Endothelial cell of umbilical vein (primary cell): ENCODE results near the gene PPFIA2. TPM values are rescaled to one million over a fixed set of nuclear protein-coding genes. Genes with fewer than 3 reads are reported as not detected.

Experiments
- BruUV-seq: library from RNA; stranded (reverse); fragments of 400-500 nt; replicated peaks from 2 replicates; lab custom pipeline; 2021; lab: Mats Ljungman, UMichigan
- CTCF ChIA-PET: fragments of 300-600, 350-600 bp; sonication (Branson Sonifier 250); formaldehyde crosslinking; loops from one replicate; lab custom pipeline; 2021; ENCODE audit warnings: antibody characterized with exemption, inconsistent platforms; lab: Charles Lee
- POLR2A ChIA-PET: fragments of 300-600, 350-600 bp; sonication (Branson Sonifier 250); formaldehyde crosslinking; loops from one replicate; lab custom pipeline; 2021; ENCODE audit warnings: antibody characterized with exemption, inconsistent platforms; lab: Charles Lee
- DNase-seq: peaks from one replicate; pipeline ENCODE4 v3.0.0-alpha.2; 2011; ENCODE audit warnings: low read depth, low spot score
- FAIRE-seq: peaks from 2 replicates; lab custom pipeline; 2011; peaks lifted over from hg19 to GRCh38; lab: Jason Lieb, UNC
- H2AFZ ChIP-seq: 2 replicates; pipeline ENCODE4 v1.6.0; 2012; ENCODE audit warnings: low read depth, low read length, control low read depth, inconsistent platforms
- H3K27ac ChIP-seq: 2 replicates; pipeline ENCODE4 v1.5.1; 2011; ENCODE audit warnings: low read depth, mild to moderate bottlenecking, control low read depth, low read length, moderate library complexity; ENCODE audit not compliant: insufficient read depth
- H3K27me3 ChIP-seq, 2 experiments: 2 replicates each; pipeline versions ENCODE4 v1.6.0 to v1.6.1; 2011; ENCODE audit warnings: low read length in 2 of 2, mixed read lengths in 1 of 2; ENCODE audit not compliant: control insufficient read depth in 2 of 2, insufficient read depth in 2 of 2
- H3K36me3 ChIP-seq, 2 experiments: 2 replicates in 1 of 2; 3 replicates in 1 of 2; pipeline ENCODE4 v1.5.1; 2011; ENCODE audit warnings: low read length in 2 of 2, mild to moderate bottlenecking in 1 of 2, moderate library complexity in 1 of 2; ENCODE audit not compliant: control insufficient read depth in 2 of 2, insufficient read depth in 2 of 2; ENCODE audit errors: extremely low read depth in 1 of 2
- H3K4me1 ChIP-seq: 3 replicates; pipeline ENCODE4 v1.5.1; 2011; ENCODE audit warnings: mild to moderate bottlenecking, low read length; ENCODE audit not compliant: control insufficient read depth, insufficient read depth; ENCODE audit errors: extremely low read depth
- H3K4me2 ChIP-seq: 2 replicates; pipeline ENCODE4 v1.6.1; 2011; ENCODE audit warnings: low read length, control low read depth, mixed read lengths; ENCODE audit not compliant: insufficient read depth
- H3K4me3 ChIP-seq, 3 experiments: fragments of 200-600 bp in 1 of 3; sonication (generic), shearing (Covaris generic) in 1 of 3; replicated peaks in 1 of 3; 2 replicates each; pipeline ENCODE4 v1.5.1; 2011 to 2016; ENCODE audit warnings: control low read depth in 3 of 3, low read length in 3 of 3, mild to moderate bottlenecking in 2 of 3, inconsistent platforms in 1 of 3, low read depth in 1 of 3, moderate library complexity in 1 of 3; ENCODE audit not compliant: insufficient read depth in 1 of 3
- H3K79me2 ChIP-seq: 2 replicates; pipeline ENCODE4 v1.6.0; 2012; ENCODE audit warnings: low read length, inconsistent platforms; ENCODE audit not compliant: control insufficient read depth, insufficient read depth
- H3K9ac ChIP-seq: replicated peaks from 2 replicates; pipeline ENCODE3; 2011; ENCODE audit warnings: low read length, control low read depth; ENCODE audit not compliant: insufficient read depth; ENCODE audit errors: extremely low read depth
- H3K9me1 ChIP-seq: replicated peaks from 3 replicates; pipeline ENCODE4 v1.6.0; 2011; ENCODE audit warnings: mild to moderate bottlenecking, low read length; ENCODE audit not compliant: control insufficient read depth, insufficient read depth; ENCODE audit errors: extremely low read depth
- H3K9me3 ChIP-seq: replicated peaks from 2 replicates; pipeline ENCODE4 v1.5.1; 2012; ENCODE audit warnings: low read length, inconsistent platforms; ENCODE audit not compliant: control insufficient read depth, insufficient read depth
- H4K20me1 ChIP-seq: replicated peaks from 2 replicates; pipeline ENCODE3; 2011; ENCODE audit warnings: mild to moderate bottlenecking, low read length; ENCODE audit not compliant: control insufficient read depth, insufficient read depth; ENCODE audit errors: extremely low read depth
- CTCF ChIP-seq, 2 donors: IDR thresholded peaks; 1 replicate in 1 of 2; 2 replicates in 1 of 2; pipeline ENCODE4 v1.5.1; 2011; ENCODE audit warnings: low read length in 2 of 2, mild to moderate bottlenecking in 2 of 2, moderate library complexity in 2 of 2, control low read depth in 1 of 2, inconsistent platforms in 1 of 2, low read depth in 1 of 2; ENCODE audit not compliant: insufficient read depth in 1 of 2; ENCODE audit errors: extremely low read depth in 1 of 2
- FOS ChIP-seq: IDR thresholded peaks from 2 replicates; pipeline ENCODE4 v1.6.1; 2011; ENCODE audit warnings: mild to moderate bottlenecking, low read length, moderate library complexity, borderline replicate concordance; ENCODE audit not compliant: insufficient read depth
- JUN ChIP-seq: IDR thresholded peaks from 2 replicates; pipeline ENCODE4 v1.6.1; 2011; ENCODE audit warnings: borderline replicate concordance, low read depth; ENCODE audit not compliant: insufficient read length, insufficient read depth
- MYC ChIP-seq: IDR thresholded peaks from one replicate; pipeline ENCODE4 v1.6.1; 2011; ENCODE audit warnings: mild to moderate bottlenecking, low read depth, low read length
- POLR2A ChIP-seq: IDR thresholded peaks from 2 replicates; pipeline ENCODE4 v1.6.1; 2012; ENCODE audit warnings: low read depth, mild to moderate bottlenecking, control low read depth, low read length
- POLR2AphosphoS5 ChIP-seq: IDR thresholded peaks from 2 replicates; pipeline ENCODE4 v1.6.1; 2012; ENCODE audit warnings: low read depth, mild to moderate bottlenecking, control low read depth, low read length, moderate library complexity; ENCODE audit not compliant: insufficient read depth
- dilution Hi-C: fragments of 300-500 bp; cut with MboI; formaldehyde crosslinking; loops from one replicate; pipeline ENCODE4 v1.15.0; 2019; ENCODE audit warnings: low sequenced_read_pairs; ENCODE audit not compliant: extremely low pct_ligation_motif_present
- intact Hi-C: fragments of 100-400 bp; cut with micrococcal nuclease; formaldehyde crosslinking; loops from one replicate; pipeline ENCODE4 v1.10.0; 2022
- polyA plus RNA-seq, 4 experiments: library from polyadenylated mRNA; depleted of rRNA in 3 of 4; stranded (reverse) in 3 of 4; unstranded in 1 of 4; fragments of >200 nt; gene quantifications; 2 replicates each; pipeline versions ENCODE4 v1.2.1 to v1.2.3, GENCODE V29; 2011 to 2012; ENCODE audit warnings: missing spikeins in 1 of 4
- total RNA-seq: library from RNA; stranded (reverse); gene quantifications from 2 replicates; pipeline ENCODE4 v1.2.3, GENCODE V29; 2021
- TF ChIP-seq, protein P1 (sequence below): IDR thresholded peaks from 2 replicates; pipeline ENCODE4 v1.6.1; 2011; ENCODE audit not compliant: insufficient read depth, insufficient read length

Gene PPFIA2
- total and polyA plus RNA-seq, 2 donors (not counting 3 experiments of a cell fraction or from before 2014, with no cell fraction given), result not detected

- Histone ChIP-seq H3K4me2 (no peak overlapping the region), H3K79me2 (no peaks in the 10 kb centered on the region), H3K27me3 (no peaks in the 10 kb centered on the region), H3K4me1 (no peaks in the 10 kb centered on the region), H3K4me3 (no peak overlapping the region), H2AFZ (no peak overlapping the region), H4K20me1 (no peaks in the 10 kb centered on the region), H3K36me3 (no peaks in the 10 kb centered on the region), H3K9ac (no peak overlapping the region), H3K9me1 (no peaks in the 10 kb centered on the region), H3K9me3 (no peaks in the 10 kb centered on the region), H3K27ac (no peak overlapping the region)
- BruUV-seq, result no TSS peak
- TF ChIP-seq FOS (no peak), POLR2A (no peak), CTCF (IDR thresholded peaks at IDR 0.05; ENCODE audit: extremely low read depth in 1 of 2, insufficient read depth in 1 of 2, low read depth in 1 of 2, low read length in 2 of 2) (no peak), JUN (no peak), MYC (no peak), POLR2AphosphoS5 (no peak)
- TF ChIP-seq, protein P1, sequence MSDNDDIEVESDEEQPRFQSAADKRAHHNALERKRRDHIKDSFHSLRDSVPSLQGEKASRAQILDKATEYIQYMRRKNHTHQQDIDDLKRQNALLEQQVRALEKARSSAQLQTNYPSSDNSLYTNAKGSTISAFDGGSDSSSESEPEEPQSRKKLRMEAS, result no peak
- no peak for FAIRE-seq
- ChIA-PET CTCF (interaction anchor here (1.0 kb wide), 1 partner anchor 12 kb away, joined by 5 read pairs; no protein-coding TSS in a partner anchor), POLR2A (no interaction called here)
- intact Hi-C loops (no loop called here), dilution Hi-C loops (no loop called here)
- no peak for DNase-seq
These were observed 513.7 kb downstream of the PPFIA2 start for GRCh38 chr12:81245458-81245857.
